ENCODE data around the gene SEMA4D.

GRCh38 chr9:89482901-89483361, 15.0 kb downstream of the SEMA4D start:
- TF ChIP-seq POLR2A (IDR thresholded peaks at IDR 0.05; ENCODE audit: low read length) (no peak), GATA1 (IDR thresholded peaks at IDR 0.05; ENCODE audit: low read depth, low read length) (no peak)

Data from erythroblast (primary cell).